RPMI8226 (cell line): ENCODE data around the gene AQP5.

ENCODE experiments used
- DNase-seq: peaks from one replicate; pipeline ENCODE4 v3.0.0-alpha.2; 2015

AQP5 gene

DNA sequence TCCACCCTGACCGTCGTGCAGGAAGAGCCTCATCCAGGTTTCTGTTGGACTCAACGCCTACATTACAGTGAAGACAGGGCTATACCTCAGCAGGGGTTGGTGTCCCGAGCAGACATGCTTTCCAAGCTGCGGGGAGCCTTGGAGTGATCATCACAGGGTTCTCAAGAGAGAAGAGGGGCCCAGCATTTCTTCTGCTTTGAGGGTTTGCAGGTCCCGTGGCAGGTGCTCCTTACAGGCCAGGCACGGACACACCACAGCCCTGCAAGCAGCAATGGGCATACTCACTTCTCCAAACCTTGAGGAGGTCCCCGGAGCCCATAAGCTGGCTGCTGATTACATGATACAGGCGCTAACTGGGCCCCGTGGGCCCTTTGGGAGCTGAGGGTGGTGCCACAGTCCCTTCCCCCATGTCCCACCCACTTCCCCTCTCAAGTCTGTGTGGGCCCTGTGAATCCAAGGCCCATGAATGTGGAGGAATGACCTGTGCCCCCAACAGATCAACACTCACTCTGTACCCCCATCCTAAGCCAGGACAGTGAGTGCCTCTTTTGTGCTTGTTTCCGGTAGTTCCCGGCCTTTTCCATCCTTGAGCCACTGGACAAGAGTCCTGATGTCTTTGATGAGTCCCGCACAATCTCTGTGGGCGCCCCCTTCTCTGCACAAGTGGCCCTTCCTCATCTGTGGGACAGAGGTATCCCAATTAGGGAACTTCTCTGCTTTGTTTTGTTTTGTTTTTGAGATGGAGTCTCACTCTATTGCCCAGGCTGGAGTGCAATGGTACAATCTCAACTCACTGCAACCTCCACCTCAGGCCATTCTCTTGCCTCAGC is 10.0 kb upstream of the AQP5 start:
- DNase-seq: no peak

- no peak for DNase-seq
These were observed 9.1 kb upstream of the AQP5 start for GRCh38 chr12:49952391-49953055.

- DNase-seq: no peak
These were observed 8.5 kb upstream of the AQP5 start for GRCh38 chr12:49953151-49953550.

- no peak for DNase-seq
These were observed 7.5 kb upstream of the AQP5 start for GRCh38 chr12:49953961-49954846.

- DNase-seq: no peak
These were observed 6.5 kb upstream of the AQP5 start for GRCh38 chr12:49954863-49955830.

- no peak for DNase-seq
These were observed 5.6 kb upstream of the AQP5 start for GRCh38 chr12:49955899-49956662.

GRCh38 chr12:49956663-49957569 is 4.8 kb upstream of the AQP5 start:
- no peak for DNase-seq

- DNase-seq: no peak
These were observed 4.1 kb upstream of the AQP5 start for GRCh38 chr12:49957570-49957967.

DNA sequence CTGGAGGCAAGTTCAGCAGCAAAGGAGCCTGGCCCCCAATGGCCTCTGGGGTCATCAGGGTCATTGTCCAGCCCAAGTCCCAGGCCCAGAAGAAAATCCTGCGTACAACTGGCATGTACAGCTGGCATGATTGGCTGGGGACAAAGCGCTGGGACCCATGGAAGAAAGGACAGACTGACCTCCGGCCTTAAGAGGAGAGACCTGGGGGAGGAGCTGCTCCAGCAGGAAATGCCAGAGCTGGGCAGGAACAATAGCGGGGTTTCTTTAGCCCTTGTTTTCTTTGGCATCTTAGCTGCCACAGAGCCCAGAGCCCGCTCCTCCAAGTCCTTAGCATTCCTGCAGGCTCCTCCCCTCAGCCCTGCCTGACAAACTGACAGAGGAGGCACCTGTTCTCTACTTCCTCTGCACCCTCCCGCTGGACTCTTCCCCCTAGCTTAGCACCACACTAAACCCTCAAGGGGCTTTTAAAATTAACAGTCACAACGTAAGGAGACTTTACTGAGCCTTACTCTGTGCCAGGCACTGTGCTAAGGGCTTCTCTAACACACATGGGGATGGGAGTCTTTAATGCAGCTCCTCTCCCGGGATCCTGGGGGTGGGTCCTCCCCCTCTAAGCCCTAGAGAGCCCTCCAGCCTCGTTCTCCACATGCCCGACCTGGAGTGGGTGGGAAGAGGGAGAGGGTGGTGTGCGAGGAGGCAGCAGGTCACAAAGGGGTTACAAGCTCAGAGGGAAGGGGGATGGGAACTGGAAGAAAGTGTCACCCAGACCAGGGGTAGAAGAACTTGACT is 1.8 kb upstream of the AQP5 start:
- DNase-seq: peak; percentile 38

GRCh38 chr12:49960474-49961110 is 1.1 kb upstream of the AQP5 start:
- DNase-seq: no peak

GRCh38 chr12:49961993-49962764 is 507 bp downstream of the AQP5 start:
- DNase-seq: no peak

- DNase-seq: no peak
These were observed 1.4 kb downstream of the AQP5 start for GRCh38 chr12:49962861-49963765.

DNA sequence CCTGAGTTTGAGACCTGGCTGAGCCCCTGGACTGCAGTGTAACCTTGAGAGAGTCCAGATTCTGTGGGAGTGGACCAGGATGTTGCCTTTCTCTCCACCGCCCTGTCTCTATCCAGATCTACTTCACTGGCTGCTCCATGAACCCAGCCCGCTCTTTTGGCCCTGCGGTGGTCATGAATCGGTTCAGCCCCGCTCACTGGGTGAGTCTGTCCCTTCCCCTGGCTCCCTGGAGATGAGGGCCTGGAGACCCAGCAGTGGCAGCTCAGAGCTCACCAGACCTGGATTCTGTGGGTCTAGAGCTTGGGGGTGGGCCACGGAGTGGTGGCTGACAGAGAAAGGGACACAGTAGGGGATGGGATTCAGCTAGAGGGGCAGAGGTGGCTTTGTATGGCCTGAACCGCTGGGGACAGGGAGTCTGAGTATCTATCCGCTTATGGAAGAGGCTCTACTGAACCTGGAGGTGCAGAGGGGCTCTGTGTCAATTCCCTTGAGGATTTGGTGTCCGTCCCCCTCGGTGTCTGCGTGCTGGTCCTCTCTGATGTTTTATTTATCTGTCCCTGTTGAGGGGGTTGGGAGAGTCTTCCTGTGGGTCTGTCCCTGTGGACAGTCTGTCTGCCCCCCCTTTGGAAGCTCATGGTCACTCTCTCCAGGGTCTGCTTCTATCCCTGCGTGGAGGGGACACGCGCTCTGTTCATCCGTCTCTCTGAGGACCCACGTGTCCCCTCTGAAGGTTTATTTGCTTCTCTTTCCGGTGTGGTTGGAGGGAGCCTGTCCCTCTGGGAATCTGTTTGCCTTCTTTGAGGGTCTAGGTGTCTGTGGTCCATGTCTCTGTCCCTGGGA is 2.5 kb downstream of the AQP5 start:
- no peak for DNase-seq

DNA sequence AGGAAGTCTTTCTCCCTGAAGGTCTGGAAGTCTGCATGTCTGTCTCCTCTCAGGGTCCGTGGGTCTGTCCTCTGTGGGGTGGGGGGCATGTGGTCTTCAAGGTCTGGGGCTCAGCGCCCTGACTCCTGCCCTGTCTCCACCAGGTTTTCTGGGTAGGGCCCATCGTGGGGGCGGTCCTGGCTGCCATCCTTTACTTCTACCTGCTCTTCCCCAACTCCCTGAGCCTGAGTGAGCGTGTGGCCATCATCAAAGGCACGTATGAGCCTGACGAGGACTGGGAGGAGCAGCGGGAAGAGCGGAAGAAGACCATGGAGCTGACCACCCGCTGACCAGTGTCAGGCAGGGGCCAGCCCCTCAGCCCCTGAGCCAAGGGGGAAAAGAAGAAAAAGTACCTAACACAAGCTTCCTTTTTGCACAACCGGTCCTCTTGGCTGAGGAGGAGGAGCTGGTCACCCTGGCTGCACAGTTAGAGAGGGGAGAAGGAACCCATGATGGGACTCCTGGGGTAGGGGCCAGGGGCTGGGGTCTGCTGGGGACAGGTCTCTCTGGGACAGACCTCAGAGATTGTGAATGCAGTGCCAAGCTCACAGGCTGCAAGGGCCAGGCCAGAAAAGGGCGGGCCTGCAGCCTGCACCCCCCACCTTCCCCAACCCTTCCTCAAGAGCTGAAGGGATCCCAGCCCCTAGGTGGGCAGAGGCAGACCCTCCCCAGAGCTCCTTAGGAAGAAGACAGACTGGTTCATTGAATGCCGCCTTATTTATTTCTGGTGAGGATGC is 3.4 kb downstream of the AQP5 start:
- no peak for DNase-seq

- DNase-seq: no peak
These were observed 4.2 kb downstream of the AQP5 start for GRCh38 chr12:49965836-49966235.
